Osteocyte (in vitro differentiated cells): ENCODE data around the gene AMBRA1. TPM values are rescaled to one million over a fixed set of nuclear protein-coding genes. Genes with fewer than 3 reads are reported as not detected.
A peak's percentile ranks its signal among the peaks of the same experiment; 100 is the strongest.
"Not testable (repeated sequence)": the region's sequence is repeated elsewhere in the genome, so short reads cannot be mapped to it uniquely, and the experiment has no call there.

Source experiments
- DNase-seq: peaks from one replicate; pipeline ENCODE4 v3.0.0; 2021; ENCODE audit warnings: mixed read lengths; ENCODE audit not compliant: unreplicated experiment; ENCODE audit errors: extremely low spot score
- H3K27ac Mint-ChIP-seq: one replicate; pipeline ENCODE4 v1.8.0; 2021; ENCODE audit warnings: mild to moderate bottlenecking, mixed read lengths; ENCODE audit not compliant: unreplicated experiment
- H3K27me3 Mint-ChIP-seq: one replicate; pipeline ENCODE4 v1.8.0; 2021; ENCODE audit warnings: mixed read lengths; ENCODE audit not compliant: unreplicated experiment
- H3K36me3 Mint-ChIP-seq: one replicate; pipeline ENCODE4 v1.8.0; 2021; ENCODE audit warnings: mixed read lengths; ENCODE audit not compliant: unreplicated experiment
- H3K4me1 Mint-ChIP-seq: one replicate; pipeline ENCODE4 v1.8.0; 2021; ENCODE audit warnings: mixed read lengths; ENCODE audit not compliant: unreplicated experiment
- H3K4me3 Mint-ChIP-seq: one replicate; pipeline ENCODE4 v1.8.0; 2021; ENCODE audit warnings: mild to moderate bottlenecking, moderate library complexity, mixed read lengths; ENCODE audit not compliant: unreplicated experiment
- H3K9me3 Mint-ChIP-seq: one replicate; pipeline ENCODE4 v1.8.0; 2021; ENCODE audit warnings: mixed read lengths; ENCODE audit not compliant: unreplicated experiment
- CTCF ChIP-seq: fragments of 200-600 bp; sonication (generic); IDR thresholded peaks from 2 replicates; pipeline ENCODE4 v1.5.0; 2021; ENCODE audit warnings: antibody characterized with exemption, mild to moderate bottlenecking, moderate library complexity
- total RNA-seq: library from RNA; stranded (reverse); gene quantifications from 2 replicates; pipeline ENCODE4 v1.2.1, GENCODE V29; 2021

AMBRA1 gene
- total RNA-seq, 1 donor from 2014 or later = 32.1 TPM

- DNase-seq = no peak
- Mint-ChIP-seq H3K27ac (no peak overlapping the region), H3K27me3 (no peaks in the 10 kb centered on the region), H3K4me1 (peaks cover 8% of the 10 kb centered on the region), H3K36me3 (peaks cover 17% of the 10 kb centered on the region), H3K9me3 (no peaks in the 10 kb centered on the region), H3K4me3 (no peak overlapping the region)
- TF ChIP-seq CTCF = no peak
Measured at GRCh38 chr11:46373787-46374740, 219.8 kb downstream of the AMBRA1 start.

- Mint-ChIP-seq H3K4me1 (peaks cover 17% of the 10 kb centered on the region), H3K36me3 (peaks cover 13% of the 10 kb centered on the region)
- not testable (repeated sequence) for H3K27me3 Mint-ChIP-seq, H3K27ac Mint-ChIP-seq, H3K4me3 Mint-ChIP-seq, H3K9me3 Mint-ChIP-seq, DNase-seq
Measured at GRCh38 chr11:46372501-46372900, 221.3 kb downstream of the AMBRA1 start.

- no peaks in the 10 kb centered on the region for H3K27me3 Mint-ChIP-seq
- peaks cover 10% of the 10 kb centered on the region for H3K36me3 Mint-ChIP-seq
- no peak for TF ChIP-seq CTCF
- no peak overlapping the region for H3K4me3 Mint-ChIP-seq
- no peak for DNase-seq
- no peak overlapping the region for H3K27ac Mint-ChIP-seq
- H3K9me3 Mint-ChIP-seq = no peaks in the 10 kb centered on the region
- H3K4me1 Mint-ChIP-seq = peaks cover 21% of the 10 kb centered on the region
Measured at GRCh38 chr11:46372086-46372485, 221.7 kb downstream of the AMBRA1 start.

DNA sequence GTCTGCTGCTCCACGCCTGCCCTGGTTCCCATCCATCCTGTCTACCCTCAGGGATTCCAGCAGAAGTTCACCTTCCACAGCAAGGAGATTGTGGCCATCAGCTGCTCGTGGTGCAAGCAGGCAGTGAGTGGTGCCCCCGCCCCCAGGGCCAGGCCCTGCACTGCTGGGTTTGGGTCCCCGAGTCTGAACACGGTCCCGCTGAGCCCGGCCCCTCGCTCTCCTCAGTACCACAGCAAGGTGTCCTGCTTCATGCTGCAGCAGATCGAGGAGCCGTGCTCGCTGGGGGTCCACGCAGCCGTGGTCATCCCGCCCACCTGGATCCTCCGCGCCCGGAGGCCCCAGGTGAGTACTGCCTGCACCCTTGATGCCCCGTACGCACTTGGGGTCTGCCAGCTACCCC is 222.6 kb downstream of the AMBRA1 start:
- not testable (repeated sequence) for H3K36me3 Mint-ChIP-seq, H3K27ac Mint-ChIP-seq, H3K4me3 Mint-ChIP-seq, H3K27me3 Mint-ChIP-seq, H3K9me3 Mint-ChIP-seq, DNase-seq
- peaks cover 24% of the 10 kb centered on the region for H3K4me1 Mint-ChIP-seq

DNA sequence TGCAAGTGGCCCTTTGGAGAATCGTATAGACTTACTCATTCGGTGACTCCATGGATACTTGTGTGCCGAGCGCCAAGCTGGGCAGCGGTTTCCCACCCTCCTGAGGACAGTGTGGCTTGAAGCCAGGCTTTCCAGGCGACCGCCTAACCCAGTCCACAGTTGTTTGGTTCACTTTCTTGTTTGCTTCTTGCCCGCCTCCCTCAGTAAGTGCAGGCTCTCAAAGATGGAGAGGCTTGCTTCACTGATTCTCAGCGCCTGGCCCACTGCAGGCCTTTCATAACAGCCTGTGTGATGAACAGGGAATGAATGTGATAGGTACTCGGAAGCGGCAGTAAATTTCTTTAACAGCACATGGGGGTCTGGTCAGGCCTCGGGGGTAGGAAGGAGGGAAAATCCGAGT is 223.6 kb downstream of the AMBRA1 start:
- Mint-ChIP-seq H3K4me1 (peaks cover 28% of the 10 kb centered on the region), H3K27ac (no peak overlapping the region), H3K4me3 (no peak overlapping the region), H3K27me3 (no peaks in the 10 kb centered on the region), H3K9me3 (no peaks in the 10 kb centered on the region), H3K36me3 (peaks cover 3% of the 10 kb centered on the region)
- TF ChIP-seq CTCF = no peak
- DNase-seq = no peak

- Mint-ChIP-seq H3K27ac (no peak overlapping the region), H3K4me3 (no peak overlapping the region), H3K4me1 (peaks cover 30% of the 10 kb centered on the region), H3K27me3 (no peaks in the 10 kb centered on the region), H3K36me3 (no peaks in the 10 kb centered on the region), H3K9me3 (no peaks in the 10 kb centered on the region)
- no peak for DNase-seq
- TF ChIP-seq CTCF = peak; percentile 90
Measured at GRCh38 chr11:46369458-46370152, 224.2 kb downstream of the AMBRA1 start.
